HG03521 (cell line): Measurements from ENCODE around the gene USH2A.

Experiments used
- ATAC-seq: cut with Tn5 transposase; IDR thresholded peaks from one replicate; pipeline ENCODE4 v1.9.1; 2021; ENCODE audit warnings: mild to moderate bottlenecking, moderate library complexity; ENCODE audit not compliant: unreplicated experiment

Gene USH2A

DNA sequence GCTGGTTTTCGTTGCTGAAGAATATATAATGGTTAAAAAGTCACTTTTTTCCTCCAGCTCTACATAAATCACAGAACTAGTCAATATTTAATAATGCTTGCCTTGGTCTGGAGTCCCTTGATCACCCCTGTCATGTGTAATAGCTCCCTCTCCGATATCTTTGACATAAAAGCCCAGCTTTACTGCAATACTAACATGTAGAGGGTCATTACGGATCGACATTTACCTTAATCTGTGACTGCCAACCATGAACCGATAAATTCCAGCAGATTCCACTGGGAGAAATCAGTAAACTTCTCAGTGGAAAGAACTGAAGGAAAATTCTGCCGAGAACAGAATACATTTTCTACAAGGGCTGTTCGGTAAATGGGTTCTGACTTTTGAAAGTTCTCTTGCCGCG, 459.6 kb downstream of the USH2A start:
- ATAC-seq = no peak

GRCh38 chr1:215963040-215963439, 460.2 kb downstream of the USH2A start:
- ATAC-seq = no peak

GRCh38 chr1:215958841-215959240, 464.4 kb downstream of the USH2A start:
- no peak for ATAC-seq

GRCh38 chr1:215957663-215958062, 465.6 kb downstream of the USH2A start:
- no peak for ATAC-seq

GRCh38 chr1:215932558-215932957, 490.7 kb downstream of the USH2A start:
- no peak for ATAC-seq

- ATAC-seq = no peak
Measured at GRCh38 chr1:215926670-215927069, 496.6 kb downstream of the USH2A start.

GRCh38 chr1:215923129-215923824, 500.0 kb downstream of the USH2A start:
- ATAC-seq = no peak

GRCh38 chr1:215911406-215911968, 511.8 kb downstream of the USH2A start:
- no peak for ATAC-seq

DNA sequence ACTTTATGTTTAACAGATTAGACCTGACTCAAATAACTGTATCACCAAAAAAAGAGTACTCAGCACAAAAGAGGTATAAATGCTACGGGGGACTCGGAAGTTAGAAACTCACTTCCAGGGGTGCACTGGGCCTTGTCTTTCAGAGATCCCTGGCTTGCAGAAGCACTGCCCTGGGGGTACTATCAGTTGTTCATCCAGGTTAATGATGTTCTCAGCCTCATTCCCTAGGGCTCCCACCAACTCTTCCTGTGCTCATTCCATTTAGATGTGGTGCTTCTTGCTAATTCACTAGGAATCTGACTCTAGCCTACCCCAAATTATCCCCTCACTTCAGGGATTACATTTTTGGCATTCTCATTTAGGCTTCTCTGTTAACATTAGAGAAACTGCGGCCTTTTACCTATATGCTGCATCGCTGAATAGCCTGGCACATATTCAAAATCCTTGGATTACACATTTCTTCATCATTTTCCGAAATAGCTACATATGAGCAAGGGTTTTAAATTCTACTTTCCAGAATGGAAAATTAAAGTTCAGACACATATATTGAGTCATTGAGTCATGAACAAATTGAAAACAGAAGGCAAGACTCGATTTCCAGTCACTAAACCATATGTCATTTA, 517.6 kb downstream of the USH2A start:
- no peak for ATAC-seq

DNA sequence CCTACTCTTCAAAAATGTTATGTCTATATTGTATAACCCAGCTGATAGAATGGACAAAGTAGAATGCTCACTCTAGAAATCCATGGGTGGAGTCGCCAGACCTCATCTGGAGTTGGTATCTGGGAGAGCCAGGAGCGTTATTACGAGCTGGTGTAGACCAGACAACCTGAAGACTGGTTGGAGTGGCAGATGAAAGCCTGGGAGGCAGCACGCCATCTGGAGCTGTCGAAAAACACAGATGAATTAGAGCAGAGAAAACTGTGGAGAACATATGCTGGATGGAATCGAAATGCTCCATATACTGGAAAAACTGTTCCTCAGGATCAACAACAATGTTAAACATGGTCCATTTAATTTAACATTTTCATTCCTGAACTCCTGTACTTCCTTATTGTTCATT, 522.6 kb downstream of the USH2A start:
- no peak for ATAC-seq

DNA sequence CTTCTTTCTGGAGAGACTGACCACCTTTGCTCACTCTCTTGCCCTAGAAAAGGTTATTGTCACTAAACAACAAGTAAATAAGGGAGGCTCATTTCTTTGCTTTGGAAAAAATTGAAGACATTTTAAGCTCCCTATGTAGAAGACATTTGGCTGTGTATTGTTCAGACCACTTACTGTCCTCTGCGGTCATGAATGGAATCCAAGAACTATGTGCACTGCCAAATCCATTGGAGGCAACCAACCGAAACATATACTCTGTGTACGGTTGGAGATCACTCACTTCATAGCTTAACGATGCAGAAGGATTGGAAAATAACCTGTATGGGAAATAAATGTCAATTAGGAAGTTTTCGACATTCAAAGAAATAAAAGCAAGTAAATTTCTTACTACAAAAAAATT, 523.3 kb downstream of the USH2A start:
- ATAC-seq = no peak

DNA sequence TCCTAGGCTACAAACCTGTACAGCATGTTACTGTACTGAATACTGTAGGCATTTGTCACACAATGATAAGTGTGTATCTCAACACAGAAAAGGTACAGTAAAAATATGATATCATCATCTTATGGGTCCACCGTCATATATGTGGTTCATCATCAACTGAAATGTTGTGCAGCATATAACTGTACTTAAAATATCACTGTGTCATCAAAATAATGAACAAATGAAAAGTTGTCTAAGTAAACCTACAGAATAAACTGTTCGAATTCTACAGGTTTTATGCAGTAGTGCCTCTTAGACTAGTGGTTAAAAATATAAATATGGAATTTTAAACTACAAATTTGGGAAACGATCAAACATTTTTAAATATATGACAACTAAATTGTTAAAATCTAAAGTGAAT, 527.4 kb downstream of the USH2A start:
- ATAC-seq = no peak

GRCh38 chr1:215895276-215895675, 528.0 kb downstream of the USH2A start:
- ATAC-seq = no peak

DNA sequence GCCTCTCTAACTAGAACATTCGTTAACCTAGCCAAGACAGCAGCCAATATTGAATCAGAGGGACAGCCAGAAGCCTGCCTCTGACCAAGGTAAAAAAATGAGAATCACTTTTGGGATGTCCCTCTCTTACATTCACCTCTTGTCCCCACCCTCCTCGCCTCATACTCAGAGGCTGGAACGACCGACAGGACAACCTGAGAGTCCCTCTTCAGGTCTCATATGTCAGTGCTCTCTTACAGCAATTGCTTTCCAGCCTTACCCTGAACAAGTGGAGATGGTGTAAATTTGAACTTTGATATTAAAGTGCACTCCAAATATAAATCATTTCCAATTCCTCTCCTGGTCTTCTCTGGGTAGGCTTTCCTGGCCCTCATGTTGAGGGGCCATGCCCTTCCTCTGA, 528.6 kb downstream of the USH2A start:
- ATAC-seq = no peak

DNA sequence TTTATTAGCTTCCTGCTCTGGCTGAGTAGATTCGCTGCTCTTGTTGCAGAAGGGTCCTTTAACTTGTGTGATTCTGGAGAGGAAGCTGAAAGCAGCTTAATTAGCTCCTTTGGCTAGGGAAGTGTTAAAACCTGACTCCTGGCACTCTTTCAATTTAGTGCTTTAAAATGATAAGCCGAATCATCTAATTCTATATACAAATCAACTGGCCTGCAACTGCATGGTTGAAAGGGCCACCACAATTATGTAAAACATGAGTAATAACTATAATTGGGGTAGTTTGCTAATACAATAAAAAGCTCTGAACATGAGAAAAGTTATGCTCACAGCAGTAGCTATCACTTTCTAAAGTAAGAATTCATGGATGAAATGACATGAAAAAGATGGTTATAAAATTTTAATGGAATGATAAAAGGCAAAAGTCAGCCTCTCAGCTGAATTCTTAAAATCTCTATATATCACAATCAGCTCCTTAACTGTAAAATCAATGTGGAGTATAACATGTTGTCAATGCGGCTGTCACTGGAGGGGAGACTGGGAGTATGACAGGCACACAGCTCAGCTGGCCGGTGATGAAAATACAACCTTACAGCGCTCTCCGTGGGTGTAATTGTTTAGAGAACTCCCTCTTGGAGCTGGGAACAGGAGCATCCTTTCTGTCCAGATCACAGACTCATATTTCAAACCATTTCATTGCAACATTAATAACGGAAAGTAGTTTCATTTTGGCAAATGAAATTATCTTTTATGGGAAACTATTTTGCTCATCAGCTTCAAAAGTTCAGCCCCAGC, 531.8 kb downstream of the USH2A start:
- no peak for ATAC-seq

- ATAC-seq = peak; percentile 39
Measured at GRCh38 chr1:215890438-215890837, 532.8 kb downstream of the USH2A start.

DNA sequence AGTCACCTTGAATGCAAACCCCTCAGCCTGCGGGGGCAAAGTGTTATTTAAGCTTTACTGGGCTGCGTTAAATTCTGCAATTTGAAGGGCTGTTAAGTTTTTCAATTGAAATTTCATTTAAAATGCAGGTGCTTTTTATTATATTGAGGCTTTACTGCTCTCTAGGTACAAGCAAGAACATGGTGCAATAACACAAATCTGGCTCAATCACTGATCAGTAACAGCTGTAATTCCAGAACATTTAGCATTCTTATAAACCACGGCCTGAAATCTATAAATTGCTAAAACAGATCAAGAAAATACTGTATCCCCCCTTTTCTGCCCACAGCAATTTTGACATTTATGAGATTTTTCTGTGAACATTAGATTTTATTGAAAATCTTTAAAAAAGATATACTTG, 533.4 kb downstream of the USH2A start:
- ATAC-seq = no peak

DNA sequence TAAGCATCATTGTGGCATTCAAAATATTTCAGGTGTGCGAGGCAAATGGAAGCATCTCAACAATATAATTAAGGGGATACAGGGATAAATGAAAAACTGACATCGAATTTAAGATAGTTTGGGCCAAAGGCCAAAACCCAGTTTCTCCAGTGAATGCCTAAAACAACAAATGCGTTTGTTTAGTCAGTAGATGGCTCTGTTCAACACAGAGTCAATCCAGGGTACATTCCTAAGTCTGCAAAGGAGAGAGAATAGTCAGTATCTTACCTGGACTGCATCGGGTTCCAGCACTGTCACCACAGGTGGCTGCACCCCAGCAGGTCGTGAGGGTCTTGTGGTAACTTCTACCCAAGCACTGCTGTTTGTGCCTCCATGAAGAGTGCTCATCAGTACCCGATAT, 535.1 kb downstream of the USH2A start:
- ATAC-seq = no peak

DNA sequence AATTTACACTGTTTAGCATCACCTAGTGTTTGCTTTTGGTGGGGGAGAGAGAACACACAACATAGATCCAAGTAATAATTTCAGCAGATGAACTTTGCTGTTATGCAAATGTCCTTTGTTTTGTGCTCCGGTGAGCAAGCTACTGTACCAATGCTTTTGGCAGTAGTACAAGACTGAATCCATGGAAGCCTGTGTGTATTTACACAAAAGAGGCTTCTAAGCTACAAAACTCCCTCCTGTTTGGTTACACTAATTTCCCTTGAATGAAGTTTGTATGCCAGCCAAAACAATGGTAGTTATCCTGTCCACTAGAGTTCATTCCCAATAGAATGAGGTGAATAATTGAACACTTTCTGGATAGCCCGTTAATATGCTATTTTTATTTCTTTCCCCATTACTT, 535.6 kb downstream of the USH2A start:
- no peak for ATAC-seq

- ATAC-seq = no peak
Measured at GRCh38 chr1:215883004-215883403, 540.2 kb downstream of the USH2A start.

GRCh38 chr1:215878843-215879242, 544.4 kb downstream of the USH2A start:
- ATAC-seq = no peak

DNA sequence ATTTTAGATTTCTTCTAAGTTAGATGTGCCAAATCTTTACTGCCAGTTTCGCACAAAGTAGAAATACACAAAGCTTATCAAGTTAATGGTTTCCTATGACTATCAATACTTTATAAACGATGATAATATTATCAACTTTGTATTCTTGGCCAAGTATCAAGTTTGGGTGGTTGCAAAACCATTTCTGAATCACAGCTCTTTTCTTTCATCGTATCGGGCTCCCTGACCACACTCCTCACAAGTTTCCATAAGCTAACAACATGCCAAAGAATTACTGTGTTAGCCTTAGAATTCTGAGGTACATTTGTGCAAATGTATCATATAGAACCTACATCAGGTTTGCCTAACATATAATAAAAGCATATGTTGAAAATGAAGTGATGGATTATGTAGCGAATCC, 545.1 kb downstream of the USH2A start:
- ATAC-seq = no peak
